ENCODE measurements around the gene DHRS11. TPM values are rescaled to one million over a fixed set of nuclear protein-coding genes. Genes with fewer than 3 reads are reported as not detected.

The DHRS11 gene
- total and polyA plus RNA-seq, 2 experiments from 2014 or later = 23.4 to 36.7 TPM

DNA sequence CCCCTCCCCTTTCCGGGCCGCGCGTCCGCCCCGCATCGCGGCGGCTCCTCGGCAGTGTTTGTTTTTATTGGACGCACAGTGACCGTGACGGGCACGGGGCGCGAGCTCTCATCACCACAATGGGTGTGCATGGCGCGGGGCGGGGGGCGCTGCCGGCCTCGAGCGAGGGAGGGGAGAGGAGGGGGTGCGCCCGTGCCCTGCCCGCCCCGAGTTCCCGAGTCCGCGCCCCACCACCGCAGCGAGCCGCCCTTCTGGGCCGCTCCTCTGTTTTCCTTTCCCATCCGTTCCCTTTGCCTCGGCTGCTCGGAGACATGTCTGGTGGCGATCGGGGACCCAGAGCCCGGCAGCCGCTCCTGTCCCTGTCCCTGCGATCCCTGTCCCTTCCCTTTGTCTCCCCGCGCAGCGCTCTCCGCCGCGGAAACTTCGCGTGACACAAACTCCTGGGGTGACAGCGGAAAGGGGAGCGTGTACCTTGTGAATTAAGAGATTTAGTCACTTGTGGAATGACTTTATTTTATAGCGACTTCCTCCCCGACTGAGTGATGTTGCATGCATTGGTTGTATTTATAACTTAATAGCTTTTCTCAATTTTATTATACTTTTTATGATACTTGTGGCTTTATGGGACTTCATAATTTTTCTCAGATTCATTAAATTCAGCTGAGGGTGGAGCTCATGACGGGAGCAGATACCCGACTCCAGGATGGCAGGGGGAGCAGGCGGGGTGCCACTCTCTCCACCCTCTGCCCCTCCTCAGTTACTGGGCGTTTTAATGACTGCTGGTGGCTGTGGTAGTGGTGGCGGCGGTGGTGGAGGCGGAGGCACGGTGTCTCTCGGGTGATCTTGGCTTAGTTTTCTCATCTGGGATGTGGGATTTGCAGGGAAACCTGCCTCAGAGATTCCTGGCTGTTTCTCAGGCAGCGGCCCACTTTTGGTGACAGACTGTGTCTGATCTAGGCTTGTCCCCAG lies 50.5 kb downstream of the DHRS11 start:
- no peaks in the 10 kb centered on the region for H3K9me2 ChIP-seq (ENCODE audit: insufficient read depth)
- no peaks in the 10 kb centered on the region for H3K9me3 Mint-ChIP-seq
- peak overlapping the region; percentile 99 for H2AFZ ChIP-seq
- DNase-seq (ENCODE audit: low spot score) (peak; percentile 69), ATAC-seq (peak; percentile 68)
- peaks cover 11% of the 10 kb centered on the region for H3F3A ChIP-seq (replicated peaks; ENCODE audit: low read depth)
- H3K4me1 Mint-ChIP-seq = peaks cover 31% of the 10 kb centered on the region
- H3K27me3 Mint-ChIP-seq (ENCODE audit: insufficient read depth, low read depth, poor library complexity) = peaks cover 55% of the 10 kb centered on the region
- no peaks in the 10 kb centered on the region for H3K79me2 ChIP-seq (replicated peaks; ENCODE audit: insufficient read depth)
- no peaks in the 10 kb centered on the region for H3K36me3 Mint-ChIP-seq (ENCODE audit: low read depth)
- TF ChIP-seq EZH2 (IDR thresholded peaks at IDR 0.05; ENCODE audit: low read depth, unreplicated experiment) (peak; percentile 87), POLR2AphosphoS5 (IDR thresholded peaks at IDR 0.05; ENCODE audit: low read depth) (no peak)
- H3K4me1 ChIP-seq (ENCODE audit: insufficient read depth) = peaks cover 17% of the 10 kb centered on the region; the same call in 1 of the 2 replicates
- H4K20me1 ChIP-seq (replicated peaks; ENCODE audit: insufficient read depth) = no peaks in the 10 kb centered on the region; the same call in 1 of the 2 replicates
- H3K27ac Mint-ChIP-seq = no peak overlapping the region
- H3K4me3 ChIP-seq = peak overlapping the region; percentile 82
- H3K4me3 Mint-ChIP-seq = peak overlapping the region; percentile 76
- H3K27ac ChIP-seq (ENCODE audit: low read depth) = no peak overlapping the region
- peaks cover 66% of the 10 kb centered on the region for H3K27me3 ChIP-seq (ENCODE audit: insufficient read depth)
- H3K36me3 ChIP-seq (ENCODE audit: insufficient read depth) = no peaks in the 10 kb centered on the region
- H3K4me2 ChIP-seq = peak overlapping the region; percentile 99

GRCh38 chr17:36643086-36643685 lies 51.5 kb downstream of the DHRS11 start:
- Histone ChIP-seq H3K4me2 (no peak overlapping the region), H2AFZ (no peak overlapping the region), H3K9me2 (ENCODE audit: insufficient read depth) (no peaks in the 10 kb centered on the region), H3F3A (replicated peaks; ENCODE audit: low read depth) (peaks cover 11% of the 10 kb centered on the region), H3K27me3 (ENCODE audit: insufficient read depth) (peaks cover 66% of the 10 kb centered on the region), H3K79me2 (replicated peaks; ENCODE audit: insufficient read depth) (no peaks in the 10 kb centered on the region), H3K4me3 (no peak overlapping the region), H4K20me1 (replicated peaks; ENCODE audit: insufficient read depth) (no peaks in the 10 kb centered on the region; the same call in 1 of the 2 replicates), H3K36me3 (ENCODE audit: insufficient read depth) (no peaks in the 10 kb centered on the region), H3K27ac (ENCODE audit: low read depth) (no peak overlapping the region), H3K4me1 (ENCODE audit: insufficient read depth) (peaks cover 17% of the 10 kb centered on the region; the same call in 1 of the 2 replicates)
- H3K4me1 Mint-ChIP-seq = peaks cover 31% of the 10 kb centered on the region
- peak overlapping the region; percentile 76; the same call in 2 of the 3 replicates for H3K4me3 Mint-ChIP-seq
- H3K27me3 Mint-ChIP-seq (ENCODE audit: insufficient read depth, low read depth, poor library complexity) = peaks cover 55% of the 10 kb centered on the region
- ATAC-seq = no peak
- no peaks in the 10 kb centered on the region for H3K36me3 Mint-ChIP-seq (ENCODE audit: low read depth)
- H3K9me3 Mint-ChIP-seq = no peaks in the 10 kb centered on the region
- no peak overlapping the region for H3K27ac Mint-ChIP-seq
- no peak for DNase-seq (ENCODE audit: low spot score)
- TF ChIP-seq STAT1 (IDR thresholded peaks at IDR 0.05; ENCODE audit: unreplicated experiment) (no peak), NANOG (IDR thresholded peaks at IDR 0.05; ENCODE audit: borderline replicate concordance) (no peak), REST (IDR thresholded peaks at IDR 0.05; ENCODE audit: unreplicated experiment) (no peak)
- TF ChIP-seq, protein P1, sequence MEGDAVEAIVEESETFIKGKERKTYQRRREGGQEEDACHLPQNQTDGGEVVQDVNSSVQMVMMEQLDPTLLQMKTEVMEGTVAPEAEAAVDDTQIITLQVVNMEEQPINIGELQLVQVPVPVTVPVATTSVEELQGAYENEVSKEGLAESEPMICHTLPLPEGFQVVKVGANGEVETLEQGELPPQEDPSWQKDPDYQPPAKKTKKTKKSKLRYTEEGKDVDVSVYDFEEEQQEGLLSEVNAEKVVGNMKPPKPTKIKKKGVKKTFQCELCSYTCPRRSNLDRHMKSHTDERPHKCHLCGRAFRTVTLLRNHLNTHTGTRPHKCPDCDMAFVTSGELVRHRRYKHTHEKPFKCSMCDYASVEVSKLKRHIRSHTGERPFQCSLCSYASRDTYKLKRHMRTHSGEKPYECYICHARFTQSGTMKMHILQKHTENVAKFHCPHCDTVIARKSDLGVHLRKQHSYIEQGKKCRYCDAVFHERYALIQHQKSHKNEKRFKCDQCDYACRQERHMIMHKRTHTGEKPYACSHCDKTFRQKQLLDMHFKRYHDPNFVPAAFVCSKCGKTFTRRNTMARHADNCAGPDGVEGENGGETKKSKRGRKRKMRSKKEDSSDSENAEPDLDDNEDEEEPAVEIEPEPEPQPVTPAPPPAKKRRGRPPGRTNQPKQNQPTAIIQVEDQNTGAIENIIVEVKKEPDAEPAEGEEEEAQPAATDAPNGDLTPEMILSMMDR (conservative IDR thresholded peaks at IDR 0.05; ENCODE audit: low read depth in 2 of 2) = no peak
- TF ChIP-seq, protein P2, sequence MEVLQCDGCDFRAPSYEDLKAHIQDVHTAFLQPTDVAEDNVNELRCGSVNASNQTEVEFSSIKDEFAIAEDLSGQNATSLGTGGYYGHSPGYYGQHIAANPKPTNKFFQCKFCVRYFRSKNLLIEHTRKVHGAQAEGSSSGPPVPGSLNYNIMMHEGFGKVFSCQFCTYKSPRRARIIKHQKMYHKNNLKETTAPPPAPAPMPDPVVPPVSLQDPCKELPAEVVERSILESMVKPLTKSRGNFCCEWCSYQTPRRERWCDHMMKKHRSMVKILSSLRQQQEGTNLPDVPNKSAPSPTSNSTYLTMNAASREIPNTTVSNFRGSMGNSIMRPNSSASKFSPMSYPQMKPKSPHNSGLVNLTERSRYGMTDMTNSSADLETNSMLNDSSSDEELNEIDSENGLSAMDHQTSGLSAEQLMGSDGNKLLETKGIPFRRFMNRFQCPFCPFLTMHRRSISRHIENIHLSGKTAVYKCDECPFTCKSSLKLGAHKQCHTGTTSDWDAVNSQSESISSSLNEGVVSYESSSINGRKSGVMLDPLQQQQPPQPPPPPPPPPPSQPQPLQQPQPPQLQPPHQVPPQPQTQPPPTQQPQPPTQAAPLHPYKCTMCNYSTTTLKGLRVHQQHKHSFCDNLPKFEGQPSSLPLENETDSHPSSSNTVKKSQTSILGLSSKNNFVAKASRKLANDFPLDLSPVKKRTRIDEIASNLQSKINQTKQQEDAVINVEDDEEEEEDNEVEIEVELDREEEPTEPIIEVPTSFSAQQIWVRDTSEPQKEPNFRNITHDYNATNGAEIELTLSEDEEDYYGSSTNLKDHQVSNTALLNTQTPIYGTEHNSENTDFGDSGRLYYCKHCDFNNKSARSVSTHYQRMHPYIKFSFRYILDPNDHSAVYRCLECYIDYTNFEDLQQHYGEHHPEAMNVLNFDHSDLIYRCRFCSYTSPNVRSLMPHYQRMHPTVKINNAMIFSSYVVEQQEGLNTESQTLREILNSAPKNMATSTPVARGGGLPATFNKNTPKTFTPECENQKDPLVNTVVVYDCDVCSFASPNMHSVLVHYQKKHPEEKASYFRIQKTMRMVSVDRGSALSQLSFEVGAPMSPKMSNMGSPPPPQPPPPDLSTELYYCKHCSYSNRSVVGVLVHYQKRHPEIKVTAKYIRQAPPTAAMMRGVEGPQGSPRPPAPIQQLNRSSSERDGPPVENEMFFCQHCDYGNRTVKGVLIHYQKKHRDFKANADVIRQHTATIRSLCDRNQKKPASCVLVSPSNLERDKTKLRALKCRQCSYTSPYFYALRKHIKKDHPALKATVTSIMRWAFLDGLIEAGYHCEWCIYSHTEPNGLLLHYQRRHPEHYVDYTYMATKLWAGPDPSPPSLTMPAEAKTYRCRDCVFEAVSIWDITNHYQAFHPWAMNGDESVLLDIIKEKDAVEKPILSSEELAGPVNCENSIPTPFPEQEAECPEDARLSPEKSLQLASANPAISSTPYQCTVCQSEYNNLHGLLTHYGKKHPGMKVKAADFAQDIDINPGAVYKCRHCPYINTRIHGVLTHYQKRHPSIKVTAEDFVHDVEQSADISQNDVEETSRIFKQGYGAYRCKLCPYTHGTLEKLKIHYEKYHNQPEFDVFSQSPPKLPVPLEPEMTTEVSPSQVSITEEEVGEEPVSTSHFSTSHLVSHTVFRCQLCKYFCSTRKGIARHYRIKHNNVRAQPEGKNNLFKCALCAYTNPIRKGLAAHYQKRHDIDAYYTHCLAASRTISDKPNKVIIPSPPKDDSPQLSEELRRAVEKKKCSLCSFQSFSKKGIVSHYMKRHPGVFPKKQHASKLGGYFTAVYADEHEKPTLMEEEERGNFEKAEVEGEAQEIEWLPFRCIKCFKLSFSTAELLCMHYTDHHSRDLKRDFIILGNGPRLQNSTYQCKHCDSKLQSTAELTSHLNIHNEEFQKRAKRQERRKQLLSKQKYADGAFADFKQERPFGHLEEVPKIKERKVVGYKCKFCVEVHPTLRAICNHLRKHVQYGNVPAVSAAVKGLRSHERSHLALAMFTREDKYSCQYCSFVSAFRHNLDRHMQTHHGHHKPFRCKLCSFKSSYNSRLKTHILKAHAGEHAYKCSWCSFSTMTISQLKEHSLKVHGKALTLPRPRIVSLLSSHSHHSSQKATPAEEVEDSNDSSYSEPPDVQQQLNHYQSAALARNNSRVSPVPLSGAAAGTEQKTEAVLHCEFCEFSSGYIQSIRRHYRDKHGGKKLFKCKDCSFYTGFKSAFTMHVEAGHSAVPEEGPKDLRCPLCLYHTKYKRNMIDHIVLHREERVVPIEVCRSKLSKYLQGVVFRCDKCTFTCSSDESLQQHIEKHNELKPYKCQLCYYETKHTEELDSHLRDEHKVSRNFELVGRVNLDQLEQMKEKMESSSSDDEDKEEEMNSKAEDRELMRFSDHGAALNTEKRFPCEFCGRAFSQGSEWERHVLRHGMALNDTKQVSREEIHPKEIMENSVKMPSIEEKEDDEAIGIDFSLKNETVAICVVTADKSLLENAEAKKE (CRISPR knock-in tag; IDR thresholded peaks at IDR 0.05) = no peak
